ENCODE measurements around the gene BACH1.
"Not testable (repeated sequence)": the region's sequence is repeated elsewhere in the genome, so short reads cannot be mapped to it uniquely, and the experiment has no call there.

Gene BACH1

DNA sequence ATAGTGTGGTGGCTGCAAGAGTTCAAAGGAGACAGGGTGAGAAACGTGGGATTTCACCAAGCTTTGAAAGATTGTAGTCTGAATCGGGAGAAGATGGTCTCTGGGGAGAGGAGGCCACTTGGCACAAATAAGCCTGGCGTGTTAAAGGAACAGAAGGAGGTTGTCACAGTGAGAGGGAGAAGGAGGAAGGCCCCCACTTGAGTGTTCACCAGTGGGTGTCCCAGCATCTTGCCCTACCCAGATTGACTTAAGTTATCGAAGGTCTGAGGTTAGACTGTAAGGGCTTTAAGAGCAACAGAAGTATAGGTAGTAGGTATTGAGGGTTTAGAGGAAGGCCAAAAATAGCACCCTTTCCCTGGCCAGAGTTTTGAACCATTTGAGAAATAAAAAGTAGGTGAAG lies 48.0 kb downstream of the BACH1 start:
- no peak for DNase-seq (ENCODE audit: low read depth in 2 of 2)

DNA sequence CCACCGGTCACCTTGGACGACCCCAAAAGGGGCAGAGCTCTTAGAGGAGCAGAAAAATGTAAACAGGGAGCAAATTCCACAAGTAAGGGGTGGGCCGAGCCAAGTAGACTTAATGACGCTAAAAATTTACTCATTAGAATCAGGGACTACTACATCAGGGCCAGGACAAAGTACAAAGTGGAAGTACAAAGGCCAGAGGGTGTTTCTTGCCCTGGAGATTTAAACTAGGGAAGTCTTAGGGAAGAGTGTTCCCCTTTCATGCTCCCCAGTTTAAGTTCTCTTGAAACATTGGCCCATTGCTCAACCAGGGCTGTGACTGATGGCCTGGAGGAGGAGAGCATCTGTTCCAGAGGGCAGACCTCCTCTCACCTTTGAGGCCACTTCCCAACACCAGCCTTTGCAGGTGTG lies 48.6 kb downstream of the BACH1 start:
- no peak for DNase-seq (ENCODE audit: low read depth in 2 of 2)

DNA sequence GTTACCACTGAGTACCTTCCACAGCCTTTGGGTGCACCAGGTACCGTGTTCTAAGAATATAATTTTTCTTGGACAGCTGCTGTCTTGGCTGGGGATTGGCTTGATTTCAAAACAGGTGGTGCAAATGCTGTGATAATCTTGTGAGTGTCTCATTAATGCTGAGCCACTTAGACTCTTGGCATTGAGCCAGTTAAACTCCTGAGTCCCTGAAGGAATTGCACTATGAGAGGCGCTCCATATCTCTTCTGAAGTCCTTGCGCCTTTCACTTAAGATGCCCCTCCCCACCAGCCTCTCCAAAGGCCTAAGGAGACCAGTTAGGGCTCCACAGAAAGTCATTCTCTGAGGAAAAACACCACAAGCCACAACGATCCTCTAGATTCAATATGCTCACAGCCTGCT lies 51.0 kb downstream of the BACH1 start:
- no peak for DNase-seq (ENCODE audit: low read depth in 2 of 2)

DNA sequence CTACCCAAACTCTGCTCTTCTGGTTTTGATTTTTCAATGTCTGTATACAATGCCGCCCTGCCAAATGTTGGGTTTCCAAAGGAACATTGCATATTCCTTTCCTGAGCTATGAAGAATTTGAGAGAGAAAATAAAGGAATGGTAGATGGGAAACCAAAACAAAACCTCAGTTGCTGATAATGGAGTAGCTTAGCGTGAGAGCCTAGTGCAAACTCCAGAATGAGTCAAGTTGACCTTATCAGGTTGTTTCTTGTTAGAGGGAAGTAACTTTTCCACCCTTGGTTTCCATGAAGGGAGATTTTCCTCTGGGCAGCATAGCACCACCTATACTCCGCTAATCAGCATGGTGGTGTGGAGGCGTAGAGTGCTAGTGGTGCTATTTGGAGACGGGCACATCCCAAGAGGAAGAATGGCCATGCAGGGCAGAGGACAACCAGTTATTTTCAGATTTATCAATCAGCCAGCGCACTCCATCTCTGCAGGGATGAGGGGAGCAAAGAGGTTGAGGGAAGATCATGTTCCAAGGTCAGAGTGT lies 51.6 kb downstream of the BACH1 start:
- DNase-seq (ENCODE audit: low read depth in 2 of 2): no peak

DNA sequence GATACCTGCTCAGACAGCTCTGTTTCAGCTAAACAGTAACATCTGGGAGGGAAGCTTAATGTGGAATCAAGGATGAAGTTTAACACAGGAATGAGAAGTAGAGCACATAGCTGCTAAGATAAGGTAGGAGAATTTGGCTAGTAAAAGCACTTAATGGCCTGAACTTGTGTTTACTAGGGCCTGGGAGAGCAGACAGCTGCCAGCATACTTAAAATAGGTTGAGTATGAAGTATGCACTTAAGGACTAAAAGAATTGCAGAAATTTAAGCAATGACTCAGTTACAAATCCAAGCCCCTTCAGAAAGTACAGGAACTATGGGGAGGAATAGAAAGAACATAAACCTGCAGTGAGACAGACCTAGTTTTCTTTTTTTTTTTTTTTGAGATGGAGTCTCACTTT lies 53.0 kb downstream of the BACH1 start:
- DNase-seq (ENCODE audit: low read depth in 2 of 2): no peak

DNA sequence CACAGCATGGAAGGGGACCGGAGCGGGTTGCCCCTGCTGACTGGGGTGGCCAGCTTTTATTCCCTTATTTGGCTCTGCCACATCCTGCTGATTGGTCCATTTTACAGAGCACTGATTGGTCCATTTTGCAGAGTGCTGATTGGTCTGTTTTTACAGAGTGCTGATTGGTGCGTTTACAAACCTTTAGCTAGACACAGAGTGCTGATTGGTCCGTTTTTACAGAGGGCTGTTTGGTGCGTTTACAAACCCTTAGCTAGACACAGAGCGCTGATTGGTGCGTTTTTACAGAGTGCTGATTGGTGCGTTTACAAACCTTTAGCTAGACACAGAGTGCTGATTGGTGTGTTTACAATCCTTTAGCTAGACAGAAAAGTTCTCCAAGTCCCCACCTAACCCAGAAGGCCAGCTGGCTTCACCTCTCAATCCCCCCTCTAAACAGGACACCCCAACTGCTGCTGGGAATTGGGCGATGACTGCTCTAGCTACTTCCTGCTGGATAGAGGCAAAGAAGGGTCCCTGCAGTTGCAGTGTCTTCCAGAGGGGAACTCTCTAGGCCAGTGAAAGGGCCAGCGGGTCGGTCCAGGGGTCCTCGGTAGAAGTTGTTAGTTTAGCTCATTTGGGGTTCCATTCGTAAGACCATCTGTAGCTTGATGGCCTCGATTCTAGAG lies 56.5 kb downstream of the BACH1 start:
- DNase-seq (ENCODE audit: low read depth in 2 of 2): not testable (repeated sequence)

DNA sequence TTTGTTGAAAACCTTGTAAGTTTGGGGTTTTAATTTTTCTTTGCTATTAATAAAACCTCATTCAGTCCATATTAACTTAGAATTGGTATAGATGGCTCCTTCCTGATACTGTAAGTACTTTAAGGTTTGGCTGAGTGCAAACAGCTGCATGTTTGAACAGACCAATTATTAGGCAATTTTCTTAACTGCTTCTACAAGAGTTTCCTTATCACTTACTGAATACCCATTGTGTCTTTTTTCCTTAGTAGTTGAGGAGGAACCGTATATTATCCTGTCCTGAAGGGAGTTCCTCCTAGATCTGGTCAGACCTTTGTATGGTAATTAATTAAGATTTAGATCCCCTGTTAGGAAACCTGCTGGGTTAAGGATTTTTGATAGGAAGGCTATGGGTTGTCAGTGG lies 57.6 kb downstream of the BACH1 start:
- DNase-seq (ENCODE audit: low read depth in 2 of 2): not testable (repeated sequence)

DNA sequence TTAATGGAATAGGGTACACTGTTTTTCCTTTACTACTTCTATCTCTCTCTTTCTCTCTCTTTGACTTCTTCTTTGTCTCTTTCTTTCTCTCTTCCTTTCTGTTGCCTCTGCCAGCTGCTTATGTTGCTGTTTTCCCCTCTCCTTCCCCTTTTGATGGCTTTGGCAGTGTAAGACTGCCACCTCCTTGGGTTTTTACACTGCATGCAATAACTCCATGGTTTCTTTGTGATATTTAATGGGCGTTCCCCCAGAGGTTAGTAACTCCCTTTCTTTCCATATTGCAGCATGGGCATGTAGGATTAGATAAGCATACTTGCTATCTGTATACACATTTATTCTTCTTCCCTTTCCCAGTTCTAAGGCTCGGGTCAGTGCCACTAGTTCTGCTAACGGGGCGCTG lies 58.1 kb downstream of the BACH1 start:
- DNase-seq (ENCODE audit: low read depth in 2 of 2): not testable (repeated sequence)

DNA sequence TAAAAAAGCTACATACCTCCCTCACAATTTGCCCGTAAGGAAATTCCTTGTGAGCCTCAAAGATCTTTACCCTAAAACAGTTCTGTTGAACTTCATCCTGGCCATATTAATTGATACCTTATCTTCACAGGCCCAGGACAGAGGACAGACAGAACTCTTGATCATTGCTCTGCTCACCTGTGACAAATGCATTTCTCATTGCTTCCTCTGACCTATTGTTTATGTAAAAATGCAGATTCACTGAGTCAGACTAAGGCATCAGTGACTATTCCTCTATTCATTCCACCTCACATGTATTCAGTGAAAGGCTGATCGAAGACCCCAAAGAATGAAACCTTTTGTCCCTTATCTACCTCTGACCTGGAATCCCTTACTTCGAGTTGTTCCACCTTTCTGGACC lies 61.0 kb downstream of the BACH1 start:
- DNase-seq (ENCODE audit: low read depth in 2 of 2): no peak

DNA sequence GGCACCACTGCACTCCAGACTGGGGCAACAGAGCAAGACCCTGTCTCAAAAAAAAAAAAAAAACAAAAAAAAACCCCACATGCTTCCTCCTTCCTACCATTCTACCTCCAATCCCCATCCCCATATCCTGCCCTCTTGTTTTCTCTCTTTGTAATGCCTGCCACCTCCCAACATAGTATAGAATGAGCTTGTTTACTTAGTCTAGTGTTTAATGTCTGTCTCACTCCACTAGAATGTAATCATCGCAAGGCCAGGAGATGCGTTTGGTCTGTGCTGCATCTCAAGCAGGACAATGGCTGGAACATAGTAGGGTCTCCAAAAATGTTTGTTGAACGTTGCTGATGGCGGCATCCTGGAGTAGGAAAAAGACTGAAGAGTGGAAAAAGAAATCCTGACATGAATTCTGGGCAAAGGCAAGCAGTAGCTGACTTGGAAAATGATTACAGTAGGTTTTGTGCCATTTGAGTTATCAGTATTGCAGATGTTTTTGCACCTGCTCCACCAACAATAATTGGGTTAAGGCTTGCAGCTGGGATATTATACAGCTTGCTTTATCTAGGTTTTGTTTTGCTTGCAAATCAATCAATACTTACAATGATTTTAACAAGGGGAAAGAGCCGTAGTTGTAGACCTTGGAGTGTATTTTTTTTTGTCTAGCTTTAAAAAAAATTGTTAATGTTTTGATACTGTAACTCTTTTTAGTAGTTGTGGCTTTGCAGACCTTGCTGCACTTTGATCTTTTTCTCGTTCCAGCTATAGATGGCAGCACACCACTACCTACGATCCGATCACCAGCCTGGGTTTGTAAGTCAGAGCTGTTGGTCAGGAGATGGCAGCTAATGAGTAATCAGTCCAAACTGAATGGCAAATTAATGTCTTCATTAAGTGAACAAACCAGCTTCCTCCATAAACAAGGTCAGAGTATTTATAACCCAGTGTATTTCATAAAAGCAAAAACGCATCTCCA lies 62.4 kb downstream of the BACH1 start:
- DNase-seq (ENCODE audit: low read depth in 2 of 2): no peak

DNA sequence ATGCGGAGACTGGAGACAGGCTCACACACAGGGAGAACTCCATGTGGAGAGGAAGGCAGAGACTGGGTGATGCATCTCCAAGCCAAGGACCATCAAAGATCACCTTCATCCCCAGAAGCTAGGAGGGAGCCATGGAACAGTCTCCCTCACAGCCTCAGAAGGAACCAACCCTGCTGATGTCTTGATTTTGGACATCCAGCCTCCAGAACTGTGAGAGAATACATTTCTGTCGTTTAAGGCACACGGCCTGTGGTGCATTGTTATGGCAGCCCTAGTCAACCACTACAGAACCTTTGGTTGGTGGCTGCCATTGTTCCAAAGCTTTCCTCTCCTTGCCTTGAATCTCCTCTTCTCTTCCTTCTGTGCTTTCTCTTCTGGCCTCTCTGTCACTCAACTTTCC lies 64.0 kb downstream of the BACH1 start:
- no peak for DNase-seq (ENCODE audit: low read depth in 2 of 2)

DNA sequence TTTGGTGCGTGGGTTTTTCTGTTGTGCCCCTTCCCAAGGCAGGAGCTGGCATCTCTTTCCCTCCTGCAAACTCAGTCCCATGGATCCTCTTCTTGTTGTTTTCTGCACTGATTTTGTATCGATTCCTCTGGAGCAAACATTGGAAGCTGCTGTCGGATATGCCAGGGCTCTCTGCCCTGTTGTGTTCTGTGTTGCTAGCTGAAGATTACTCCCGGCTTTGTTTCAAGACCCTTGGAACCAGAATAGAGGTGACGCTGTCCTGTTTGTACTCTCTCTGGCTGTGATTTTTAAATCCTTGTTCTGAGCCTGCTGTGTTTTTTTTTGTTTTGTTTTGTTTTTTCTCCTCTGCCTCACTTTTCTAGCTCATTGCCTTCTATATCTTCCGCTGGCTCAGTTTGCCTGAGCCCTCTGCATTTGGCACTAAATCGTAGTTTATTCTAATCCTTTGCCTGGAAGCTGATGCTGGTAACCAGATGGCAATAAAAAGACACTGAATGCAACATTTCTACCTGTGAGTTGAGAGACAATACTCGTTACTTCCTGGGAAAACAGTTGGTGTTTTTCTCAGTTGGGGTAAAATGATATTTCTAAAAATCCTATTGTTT lies 67.0 kb downstream of the BACH1 start:
- no peak for DNase-seq (ENCODE audit: low read depth in 2 of 2)

DNA sequence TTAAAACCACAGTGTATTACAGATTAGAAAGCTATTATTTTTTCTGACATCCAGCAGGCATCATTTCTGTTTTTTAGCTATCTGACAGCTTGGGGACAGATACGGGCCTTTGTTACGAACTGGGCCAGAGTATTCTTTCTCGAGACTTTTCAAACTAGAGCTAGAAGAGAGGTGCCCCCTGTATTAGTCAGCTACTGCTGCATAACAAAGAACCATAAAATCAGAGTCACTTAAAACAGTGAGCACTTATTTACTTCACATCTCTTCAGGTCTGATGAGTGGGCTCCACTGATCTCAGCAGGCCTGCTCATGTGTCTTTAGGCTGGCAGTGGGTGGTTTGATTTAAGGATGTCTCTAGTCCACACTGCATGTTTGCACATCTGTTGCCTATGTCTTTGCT lies 67.8 kb downstream of the BACH1 start:
- DNase-seq (ENCODE audit: low read depth in 2 of 2): no peak

DNA sequence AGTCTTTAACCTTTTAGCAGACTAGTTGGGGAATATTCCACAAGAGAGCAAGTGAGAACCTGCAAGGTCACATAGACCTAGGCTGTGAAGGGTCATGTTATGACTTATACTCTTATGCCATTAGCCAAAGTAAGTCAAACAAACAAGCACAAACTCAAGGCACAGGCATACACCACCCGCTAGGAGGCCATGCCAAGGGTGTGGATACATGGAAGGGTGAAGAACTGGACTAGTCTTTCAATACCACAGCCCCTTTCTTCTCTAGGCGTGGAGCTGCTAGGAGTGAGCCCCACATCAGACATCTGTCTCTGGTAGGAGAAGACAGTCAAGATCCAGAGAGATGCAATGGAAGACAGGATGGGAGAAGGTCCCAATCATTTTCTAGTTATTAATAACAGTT lies 68.6 kb downstream of the BACH1 start:
- DNase-seq (ENCODE audit: low read depth in 2 of 2): no peak

DNA sequence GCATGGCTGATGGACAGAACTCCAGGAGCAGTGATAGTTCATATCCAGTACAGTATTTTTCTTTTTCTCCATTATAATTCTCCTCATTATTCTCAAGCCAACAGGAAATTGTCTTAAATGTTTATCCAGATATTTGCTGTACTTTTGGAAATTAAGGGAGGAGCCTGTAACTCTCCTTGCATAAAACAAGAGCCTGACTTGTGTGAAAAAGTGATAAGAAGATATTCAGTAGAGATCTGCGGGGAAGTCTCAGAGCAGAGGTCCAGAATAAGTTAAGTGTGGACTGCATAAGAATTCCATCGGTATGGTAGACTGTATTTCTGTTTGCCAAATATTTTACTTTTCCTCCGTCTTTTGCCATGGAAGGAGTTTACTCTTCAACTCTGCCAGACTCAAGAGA lies 70.2 kb downstream of the BACH1 start:
- DNase-seq (ENCODE audit: low read depth in 2 of 2): no peak

DNA sequence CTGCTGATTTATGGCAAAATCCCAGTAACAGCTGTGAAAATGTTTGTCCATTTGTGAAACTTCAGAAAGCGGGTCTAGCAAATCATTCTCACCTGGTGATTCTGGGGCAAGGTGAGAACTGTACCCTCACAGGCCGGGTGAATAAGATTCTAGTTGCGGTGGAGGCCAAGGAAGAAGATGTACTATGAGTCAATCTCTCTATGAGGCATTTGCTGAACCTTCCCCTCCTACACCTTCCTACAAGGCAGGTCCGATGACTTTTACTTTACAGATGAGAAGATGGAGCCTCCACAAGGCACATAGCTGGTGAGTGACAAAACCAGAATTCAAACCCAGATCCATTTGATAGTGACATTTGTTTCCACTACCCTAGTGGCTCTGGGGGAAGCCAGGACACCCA lies 72.7 kb downstream of the BACH1 start:
- no peak for DNase-seq (ENCODE audit: low read depth in 2 of 2)

DNA sequence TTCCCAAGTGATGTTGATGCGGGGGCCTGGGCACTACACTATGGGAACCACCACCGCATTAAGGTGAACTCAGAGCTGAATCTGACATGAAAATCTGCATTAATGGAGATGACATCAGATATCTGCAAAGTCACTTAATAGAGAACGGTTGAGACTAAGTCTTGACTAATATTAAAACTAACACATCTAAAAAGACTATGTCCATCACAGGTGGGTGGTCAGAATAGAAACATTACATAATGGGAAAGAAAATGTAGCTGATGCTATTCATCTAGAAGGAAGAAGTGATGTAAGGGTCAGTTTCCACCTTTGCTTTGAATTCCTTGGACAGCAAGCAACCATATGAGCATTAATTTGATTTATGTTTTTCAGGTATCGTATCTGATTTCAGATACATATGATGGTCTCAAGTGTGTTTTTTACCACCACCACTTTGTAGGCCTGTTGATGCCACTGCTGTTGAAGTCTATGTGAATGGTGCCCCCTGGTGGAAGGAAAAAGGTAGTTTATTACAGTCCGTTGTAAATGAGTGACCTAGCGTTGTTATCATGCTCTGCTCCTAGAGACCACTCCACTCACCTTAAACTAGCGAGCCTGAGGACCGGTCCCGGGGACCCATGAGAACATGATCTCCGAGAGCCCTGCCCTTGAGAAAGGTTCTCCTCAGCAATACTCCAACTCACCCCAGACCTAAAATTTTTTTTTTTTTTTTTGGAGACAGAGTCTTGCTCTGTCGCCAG lies 73.5 kb downstream of the BACH1 start:
- no peak for DNase-seq (ENCODE audit: low read depth in 2 of 2)

DNA sequence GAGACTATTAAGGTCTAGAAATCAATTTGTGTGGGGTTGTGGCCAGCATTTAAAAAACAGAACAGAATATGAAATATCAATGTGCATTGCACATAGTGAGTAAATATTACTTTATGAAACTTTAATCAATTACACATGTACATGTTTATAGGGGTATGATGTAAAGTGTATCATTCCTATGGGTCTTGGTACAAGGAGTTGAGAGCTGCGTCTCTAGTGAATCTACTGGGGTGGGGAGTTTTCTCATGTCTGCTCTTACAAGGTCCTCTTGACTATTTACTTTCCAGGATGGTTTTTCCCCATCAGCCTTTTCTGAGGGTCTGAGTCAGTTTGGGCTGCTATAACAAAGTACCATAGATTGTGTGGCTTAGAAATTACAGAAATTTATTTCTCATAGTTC lies 75.8 kb downstream of the BACH1 start:
- no peak for DNase-seq (ENCODE audit: low read depth in 2 of 2)

DNA sequence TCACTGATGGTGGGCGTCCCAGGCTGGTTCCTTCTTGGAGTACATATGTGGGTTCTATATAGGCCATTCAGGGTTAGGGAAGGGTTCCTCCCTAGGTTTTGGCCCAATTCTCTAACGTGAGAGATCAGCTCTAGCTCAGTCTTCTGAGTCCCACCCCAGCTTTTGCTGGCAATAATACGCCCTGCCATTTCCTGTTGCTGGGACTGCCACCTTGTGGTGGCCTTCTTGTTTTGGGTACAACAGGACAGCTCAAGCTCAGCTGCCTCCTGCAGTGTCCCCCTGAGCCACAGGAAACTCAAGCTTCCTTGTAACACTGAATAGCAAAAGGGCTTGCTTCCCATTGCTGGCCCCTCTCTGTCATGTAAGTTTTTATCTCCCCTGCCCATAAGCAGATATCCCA lies 77.8 kb downstream of the BACH1 start:
- peak in 1 of 2 experiments; percentile 36 for DNase-seq (ENCODE audit: low read depth in 2 of 2)

DNA sequence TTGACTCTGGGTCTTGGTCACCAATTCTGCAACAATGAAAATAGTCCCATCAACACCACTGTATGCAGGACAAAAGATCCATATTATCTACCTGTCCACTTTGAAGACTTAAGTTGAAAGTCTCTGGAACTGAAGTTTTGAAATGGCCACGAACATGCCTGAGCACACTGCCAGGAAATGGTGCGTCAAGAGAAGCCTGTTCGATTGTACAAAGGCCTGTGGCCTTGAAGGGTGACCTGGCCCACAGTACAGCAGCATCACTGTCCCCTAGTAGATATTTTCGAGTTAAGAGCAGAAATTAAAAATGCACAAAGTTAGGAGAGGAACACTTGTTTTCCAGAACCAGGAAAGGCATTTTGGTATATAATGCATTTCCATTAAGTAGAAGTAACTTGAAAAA lies 78.5 kb downstream of the BACH1 start:
- DNase-seq (ENCODE audit: low read depth in 2 of 2): no peak

DNA sequence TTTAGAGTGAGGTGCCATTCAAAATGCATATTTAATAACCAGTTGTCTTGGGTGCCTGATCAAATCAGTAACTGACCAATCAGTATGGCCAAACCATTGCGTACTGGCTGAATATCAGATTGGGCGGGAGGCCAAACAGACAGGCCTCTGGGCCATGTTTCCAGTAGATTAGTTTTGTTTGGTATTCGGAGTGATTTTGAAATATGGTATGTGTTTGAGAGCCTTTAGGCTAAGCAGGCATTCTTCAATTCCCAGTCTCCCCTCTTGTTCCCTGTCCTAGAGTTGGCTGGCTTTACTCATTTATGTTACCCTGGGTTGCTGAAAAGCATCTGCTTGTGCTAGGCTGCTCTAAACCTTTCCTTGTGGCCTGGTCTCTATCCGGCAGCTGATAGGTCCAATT lies 80.1 kb downstream of the BACH1 start:
- DNase-seq (ENCODE audit: low read depth in 2 of 2): no peak

DNA sequence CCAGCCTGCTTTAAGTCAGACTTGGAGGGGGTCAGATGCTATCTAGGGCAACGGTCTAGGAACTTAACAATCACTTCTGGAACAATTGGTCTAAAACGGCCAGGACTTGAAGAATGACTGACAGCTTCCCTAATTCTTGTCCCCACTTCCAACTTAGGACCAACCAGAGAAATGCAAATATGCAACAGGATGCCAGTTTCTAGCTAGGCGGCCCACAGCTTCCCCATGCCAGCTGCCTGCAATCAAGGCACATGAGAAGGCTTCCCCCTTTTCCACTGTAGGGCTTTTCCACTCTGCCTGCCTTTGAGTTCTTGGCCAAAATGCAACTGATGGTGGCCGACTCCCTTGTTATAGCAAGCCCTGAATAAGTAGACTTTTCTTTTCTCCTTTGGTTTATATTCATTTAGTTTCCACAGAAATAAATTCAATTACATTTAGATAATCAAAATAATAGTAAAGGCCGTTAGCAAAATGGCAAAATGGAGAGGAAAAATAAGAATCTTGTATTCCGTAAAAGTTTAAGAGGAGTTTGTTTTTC lies 80.9 kb downstream of the BACH1 start:
- no peak for DNase-seq (ENCODE audit: low read depth in 2 of 2)
